ENCODE results near the gene ILKAP.

ILKAP gene

DNA sequence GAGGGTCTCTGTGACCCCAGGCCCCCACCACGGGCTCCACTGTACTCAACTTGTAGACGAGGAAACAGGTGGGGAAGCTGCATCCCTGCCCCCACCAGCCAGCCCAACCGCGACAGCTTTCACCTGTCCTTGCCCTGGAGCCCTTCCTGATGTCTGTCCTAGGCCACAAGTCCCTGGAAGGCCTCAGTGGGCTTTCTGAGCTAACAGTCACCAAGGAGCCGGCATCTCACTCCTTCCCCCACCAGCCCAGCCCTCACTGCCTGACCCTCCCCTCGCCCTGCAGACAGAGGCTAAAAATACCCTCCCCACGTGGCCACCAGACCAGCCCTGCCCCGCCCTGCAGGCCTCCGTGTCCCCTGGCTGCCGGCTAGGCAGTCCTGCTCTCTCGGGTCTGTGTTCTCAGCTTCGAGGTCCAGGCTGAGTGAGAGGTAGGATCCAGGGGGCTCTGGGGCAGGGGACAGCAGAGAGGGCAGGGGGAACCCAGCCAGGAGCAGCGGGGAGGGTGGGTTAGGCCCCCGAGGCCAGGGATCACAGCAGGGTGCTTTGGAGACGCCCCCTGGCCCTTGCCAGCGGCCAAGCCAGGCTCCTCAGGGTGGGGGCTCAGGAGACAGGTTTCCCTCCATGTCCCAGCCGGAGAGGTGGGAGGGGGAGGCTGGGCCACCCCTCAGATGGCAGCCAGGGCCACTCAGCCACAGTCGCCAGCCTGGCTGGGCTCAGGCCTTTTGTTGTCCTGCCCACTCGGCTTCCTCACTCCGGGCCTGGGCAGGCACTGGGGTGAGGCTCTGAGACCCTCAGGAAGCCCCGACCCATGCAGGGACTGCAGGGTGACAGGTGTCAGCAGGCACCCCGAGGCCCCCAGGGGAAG lies 64.9 kb downstream of the ILKAP start, which contains the start of gene KLHL30:
Gene KLHL30, plus strand, starts transcription at position 338 of the 865 bp plus-strand sequence. CDS start 2,087 bp downstream, outside the sequence.
- no peak for DNase-seq (ENCODE audit: low read depth in 2 of 3, low spot score in 2 of 3)

DNA sequence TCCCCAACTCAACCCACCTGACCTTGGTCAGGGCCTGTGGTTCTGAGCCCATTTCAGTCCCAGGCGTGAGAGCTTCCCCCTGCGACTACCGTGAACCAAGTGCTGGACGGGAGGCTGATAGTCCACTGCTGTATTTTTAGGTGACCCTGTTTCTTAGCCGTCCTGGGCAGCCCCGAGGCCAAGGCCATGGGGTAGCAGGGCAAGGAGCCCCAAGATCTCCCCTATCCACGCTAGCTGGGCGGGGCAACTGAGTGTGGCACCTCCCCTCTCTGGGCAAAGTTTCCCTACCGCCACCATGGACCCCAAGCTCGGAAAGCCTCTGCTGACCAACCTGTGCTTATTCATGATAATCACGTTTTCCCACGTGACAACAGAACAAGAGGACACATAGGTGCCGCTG lies 65.6 kb downstream of the ILKAP start:
- DNase-seq (ENCODE audit: low read depth in 2 of 3, low spot score in 2 of 3): no peak

DNA sequence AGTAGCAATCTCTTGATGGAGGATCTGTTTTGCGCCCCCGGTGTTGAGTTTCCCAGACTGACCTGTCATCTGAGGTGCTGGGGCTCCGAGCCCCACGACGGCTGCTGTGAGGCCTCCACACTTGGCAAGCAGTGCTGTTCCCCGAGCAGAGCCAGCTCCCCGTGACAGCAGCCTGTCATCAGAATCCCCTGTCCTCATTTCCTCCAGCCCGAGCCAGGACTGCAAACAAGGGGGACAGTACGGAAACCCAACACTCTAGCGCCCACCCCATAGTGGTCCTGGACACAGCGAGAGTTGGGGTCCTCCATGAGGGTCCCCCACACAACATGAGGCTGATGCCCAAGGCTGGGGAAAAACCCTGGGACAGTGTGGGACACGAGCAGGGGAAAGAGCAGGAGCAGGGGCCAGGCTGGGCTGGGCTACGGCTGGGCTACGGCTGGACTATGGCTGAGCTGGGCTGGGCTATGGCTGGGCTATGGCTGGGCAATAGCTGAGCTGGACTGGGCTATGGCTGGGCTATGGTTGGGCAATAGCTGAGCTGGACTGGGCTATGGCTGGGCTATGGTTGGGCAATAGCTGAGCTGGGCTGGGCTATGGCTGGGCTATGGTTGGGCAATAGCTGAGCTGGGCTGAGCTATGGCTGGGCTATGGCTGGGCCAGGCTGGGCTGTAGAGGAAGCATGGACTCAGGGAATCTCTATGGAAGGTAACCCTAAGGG lies 66.5 kb downstream of the ILKAP start:
- DNase-seq (ENCODE audit: low read depth in 2 of 3, low spot score in 2 of 3): no peak

DNA sequence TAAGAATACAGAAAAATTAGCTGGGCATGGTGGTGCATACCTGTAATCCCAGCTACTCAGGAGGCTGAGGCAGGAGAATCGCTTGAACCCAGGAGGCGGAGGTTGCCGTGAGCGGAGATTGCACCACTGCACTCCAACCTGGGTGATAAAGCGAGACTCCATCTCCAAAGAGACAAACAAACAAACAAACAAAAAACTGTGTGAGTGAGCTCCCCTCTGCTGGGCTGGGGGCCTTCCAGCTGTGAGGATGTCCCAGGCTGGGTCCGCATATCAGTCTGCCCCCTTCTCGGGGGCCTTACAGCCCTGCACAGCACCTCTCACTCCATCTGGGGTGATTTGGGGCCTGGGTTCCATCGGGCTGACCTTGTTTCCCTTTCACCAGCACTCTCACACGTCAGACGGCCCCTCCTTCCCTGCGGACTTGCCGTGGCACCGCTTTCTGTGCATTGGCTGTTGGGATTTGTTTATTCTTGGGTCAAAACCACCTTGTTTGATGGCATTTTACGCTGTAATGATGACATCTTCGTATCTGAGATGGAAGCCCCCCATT lies 67.8 kb downstream of the ILKAP start:
- DNase-seq (ENCODE audit: low read depth in 2 of 3, low spot score in 2 of 3): no peak

DNA sequence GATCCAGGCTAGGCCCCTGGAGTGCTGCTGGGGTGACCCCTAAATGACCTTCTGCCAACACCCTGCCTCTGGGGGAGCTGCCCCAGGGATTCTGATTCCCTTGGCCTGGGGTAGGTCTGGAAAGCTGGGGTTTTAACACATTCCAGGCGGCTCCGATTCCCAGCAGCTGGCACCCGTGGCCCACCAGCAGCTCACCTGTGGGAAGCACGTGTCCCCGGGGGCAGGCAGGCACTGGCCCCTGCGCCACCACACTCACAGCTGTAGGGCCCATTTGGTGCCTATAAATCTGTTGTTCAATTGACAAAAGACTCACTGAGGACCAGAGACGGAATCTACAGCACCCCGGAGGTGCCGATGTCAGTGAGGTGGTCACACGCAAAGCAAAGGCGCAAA lies 69.1 kb downstream of the ILKAP start:
- DNase-seq (ENCODE audit: low read depth in 2 of 3, low spot score in 2 of 3): no peak

DNA sequence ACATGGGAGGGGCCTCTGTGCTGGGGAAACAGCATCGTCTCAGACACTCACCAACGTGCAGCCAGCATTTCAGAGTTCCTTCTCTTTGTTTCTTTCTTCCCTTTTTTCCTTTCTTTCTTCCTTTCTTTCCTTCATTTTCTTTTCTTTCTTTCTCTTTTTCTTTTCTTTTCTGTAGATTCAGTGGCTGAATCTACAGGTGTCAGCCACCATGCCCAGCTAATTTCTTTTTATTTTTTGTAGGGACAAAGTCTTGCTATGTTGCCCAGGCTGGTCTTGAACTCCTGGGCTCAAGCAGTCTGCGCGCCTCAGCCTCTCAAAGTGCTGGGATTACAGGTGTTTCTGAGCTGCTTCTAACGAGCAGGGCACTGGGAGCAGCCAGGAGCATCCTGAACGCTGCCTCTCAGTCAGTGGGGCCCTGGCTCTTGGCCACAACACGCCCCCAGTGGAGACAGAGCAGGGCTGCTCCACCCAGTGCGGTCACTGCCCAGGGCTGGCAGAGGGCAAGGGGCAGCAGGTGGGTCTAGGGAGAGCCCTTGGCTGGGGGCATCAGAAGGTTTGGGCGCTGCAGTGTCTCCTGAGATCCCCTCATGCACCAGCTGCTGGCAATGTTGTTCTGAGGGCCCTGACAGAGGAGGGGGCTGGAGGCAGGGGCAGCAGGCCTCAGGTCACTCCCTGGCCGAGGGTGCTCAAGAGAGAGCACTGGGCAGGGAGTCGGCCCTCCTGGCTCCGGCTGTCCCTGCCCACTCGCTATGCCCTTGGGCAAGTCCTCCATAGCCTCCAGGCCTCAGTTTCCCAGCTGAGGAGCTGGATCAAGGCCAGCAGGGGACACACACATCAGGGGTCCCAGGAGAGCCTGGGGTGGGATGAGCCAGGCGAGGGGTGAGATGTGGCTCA lies 69.7 kb downstream of the ILKAP start:
- no peak for DNase-seq (ENCODE audit: low read depth in 2 of 3, low spot score in 2 of 3)

DNA sequence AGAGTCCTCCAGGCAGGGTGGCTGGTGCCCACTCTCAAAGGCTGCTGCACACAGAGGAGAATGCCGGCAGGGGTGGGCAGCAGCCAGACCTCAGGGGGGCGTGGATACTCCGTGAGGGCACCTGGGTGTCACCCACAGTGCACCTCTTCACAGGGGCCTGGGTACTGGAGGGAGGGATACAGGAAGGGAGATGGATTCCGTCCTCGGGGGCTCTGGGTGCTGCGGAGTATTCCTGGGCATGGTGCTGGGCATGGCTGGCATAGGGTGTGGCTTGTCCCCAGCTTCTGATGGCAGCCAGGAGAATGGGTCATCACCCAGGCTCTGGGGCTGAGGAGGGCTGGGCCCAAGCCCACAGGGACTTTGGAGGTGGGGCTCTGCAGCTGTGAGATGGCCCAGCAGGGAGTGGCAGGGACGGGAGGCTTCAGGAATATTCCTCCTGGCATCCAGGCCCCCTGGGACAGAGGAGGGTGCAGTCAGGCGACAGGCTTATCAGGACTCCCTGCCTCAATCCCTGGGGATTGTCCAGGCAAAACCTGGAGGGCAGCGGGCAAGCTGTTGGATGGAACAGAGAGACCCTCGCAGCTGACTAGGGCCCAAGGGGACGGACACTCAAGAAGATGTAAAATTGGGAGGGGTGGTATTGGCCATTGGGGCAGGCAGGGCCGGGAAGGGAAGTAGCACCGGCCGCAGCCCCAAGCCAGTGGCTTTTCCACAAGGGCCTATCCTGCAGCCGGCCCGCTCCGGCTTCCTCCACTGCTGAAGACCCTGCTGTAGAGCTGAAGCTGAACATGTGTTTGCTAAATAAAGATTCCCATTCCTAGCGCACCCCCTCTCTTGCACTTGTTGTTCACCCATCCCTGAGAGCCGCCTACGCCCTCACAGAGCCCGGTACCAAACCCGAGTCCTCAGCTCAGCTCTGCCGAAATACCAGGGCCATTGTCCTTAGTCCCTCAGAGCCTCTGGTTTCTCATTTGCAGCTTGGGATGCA lies 70.7 kb downstream of the ILKAP start:
- no peak for DNase-seq (ENCODE audit: low read depth in 2 of 3, low spot score in 2 of 3)

DNA sequence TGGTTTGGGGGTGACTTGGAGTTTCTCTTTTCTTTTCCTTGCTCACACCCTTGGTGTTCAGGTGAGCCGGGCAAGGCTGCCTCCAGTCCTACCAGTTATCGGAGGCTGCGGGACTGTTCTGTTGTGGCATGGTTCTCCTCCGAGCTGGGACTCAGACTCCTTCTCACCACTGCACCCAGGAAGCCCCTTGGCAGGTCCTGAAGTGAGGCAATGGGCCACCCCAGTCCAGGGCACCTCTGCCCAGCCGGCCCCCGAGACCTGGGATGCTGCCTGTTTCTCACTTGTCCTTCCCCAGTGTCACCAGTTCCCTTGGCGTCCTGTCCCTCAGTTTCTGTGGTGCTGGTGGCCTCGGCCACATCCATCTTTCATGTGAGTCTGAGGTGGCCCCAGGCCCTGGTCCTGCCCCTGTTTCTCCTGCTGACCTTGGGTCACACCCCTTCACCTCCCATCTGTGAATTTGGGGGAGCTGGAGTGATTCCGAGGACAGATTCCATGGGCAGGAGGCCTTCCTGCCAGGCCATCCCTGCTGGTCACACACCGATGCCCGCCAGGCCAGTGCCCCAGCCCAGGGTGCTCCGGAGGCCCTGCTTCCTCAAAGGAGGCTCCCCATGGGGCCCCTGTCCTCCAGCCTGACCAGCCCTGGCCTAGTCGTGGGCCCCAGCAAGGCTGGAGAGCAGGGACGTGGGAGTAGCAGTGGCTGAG lies 71.6 kb downstream of the ILKAP start:
- no peak for DNase-seq (ENCODE audit: low read depth in 2 of 3, low spot score in 2 of 3)

DNA sequence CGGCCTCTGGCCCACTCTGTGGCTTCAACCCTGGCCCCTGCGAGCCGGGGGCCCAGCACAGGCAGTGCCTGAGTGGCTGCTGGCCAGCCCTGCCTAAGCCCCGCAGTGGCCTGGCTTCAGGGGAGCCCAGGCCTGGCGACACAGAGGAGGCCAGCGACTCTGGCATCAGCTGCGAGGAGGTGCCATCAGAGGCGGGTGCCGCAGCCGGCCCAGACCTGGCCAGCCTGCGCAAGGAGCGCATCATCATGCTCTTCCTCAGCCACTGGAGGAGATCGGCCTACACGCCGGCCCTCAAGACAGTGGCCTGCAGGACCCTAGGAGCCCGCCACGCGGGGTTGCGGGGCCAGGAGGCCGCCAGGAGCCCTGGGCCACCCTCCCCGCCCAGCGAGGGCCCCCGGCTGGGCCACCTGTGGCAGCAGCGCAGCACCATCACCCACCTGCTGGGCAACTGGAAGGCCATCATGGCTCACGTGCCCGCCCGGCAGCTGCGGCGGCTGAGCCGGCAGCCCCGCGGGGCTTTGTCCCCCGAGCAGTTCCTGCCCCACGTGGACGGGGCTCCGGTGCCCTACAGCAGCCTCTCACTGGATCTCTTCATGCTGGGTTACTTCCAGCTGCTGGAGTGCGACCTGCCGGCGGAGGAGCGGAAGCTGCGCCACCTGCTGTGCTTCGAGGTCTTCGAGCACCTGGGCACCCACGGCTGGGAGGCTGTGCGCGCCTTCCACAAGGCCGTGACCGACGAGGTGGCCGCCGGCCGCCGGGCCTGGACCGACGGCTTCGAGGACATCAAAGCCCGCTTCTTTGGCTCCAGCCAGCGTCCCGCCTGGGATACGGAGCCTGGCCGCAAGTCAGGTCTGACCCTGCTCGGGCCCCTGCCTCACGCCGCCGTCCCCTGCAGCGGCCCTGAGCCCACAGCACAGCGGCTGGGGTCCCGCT lies 72.5 kb downstream of the ILKAP start:
- DNase-seq (ENCODE audit: low read depth in 2 of 3, low spot score in 2 of 3): no peak

DNA sequence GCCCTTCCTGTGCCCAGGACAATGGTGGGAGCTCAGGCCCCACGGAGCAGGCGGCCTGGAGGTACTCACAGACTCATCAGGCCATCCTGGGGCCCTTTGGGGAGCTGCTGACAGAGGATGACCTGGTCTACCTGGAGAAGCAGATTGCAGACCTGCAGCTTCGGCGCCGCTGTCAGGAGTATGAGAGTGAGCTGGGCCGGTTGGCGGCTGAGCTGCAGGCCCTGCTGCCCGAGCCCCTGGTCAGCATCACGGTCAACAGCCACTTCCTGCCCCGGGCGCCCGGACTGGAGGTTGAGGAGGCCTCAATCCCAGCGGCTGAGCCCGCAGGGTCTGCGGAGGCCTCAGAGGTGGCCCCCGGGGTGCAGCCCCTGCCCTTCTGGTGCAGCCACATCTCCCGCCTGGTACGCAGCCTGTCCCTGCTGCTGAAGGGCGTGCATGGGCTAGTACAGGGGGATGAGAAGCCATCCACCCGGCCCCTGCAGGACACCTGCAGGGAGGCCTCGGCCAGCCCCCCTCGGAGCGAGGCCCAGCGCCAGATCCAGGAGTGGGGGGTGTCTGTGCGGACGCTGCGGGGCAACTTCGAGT lies 73.3 kb downstream of the ILKAP start:
- DNase-seq (ENCODE audit: low read depth in 2 of 3, low spot score in 2 of 3): no peak

DNA sequence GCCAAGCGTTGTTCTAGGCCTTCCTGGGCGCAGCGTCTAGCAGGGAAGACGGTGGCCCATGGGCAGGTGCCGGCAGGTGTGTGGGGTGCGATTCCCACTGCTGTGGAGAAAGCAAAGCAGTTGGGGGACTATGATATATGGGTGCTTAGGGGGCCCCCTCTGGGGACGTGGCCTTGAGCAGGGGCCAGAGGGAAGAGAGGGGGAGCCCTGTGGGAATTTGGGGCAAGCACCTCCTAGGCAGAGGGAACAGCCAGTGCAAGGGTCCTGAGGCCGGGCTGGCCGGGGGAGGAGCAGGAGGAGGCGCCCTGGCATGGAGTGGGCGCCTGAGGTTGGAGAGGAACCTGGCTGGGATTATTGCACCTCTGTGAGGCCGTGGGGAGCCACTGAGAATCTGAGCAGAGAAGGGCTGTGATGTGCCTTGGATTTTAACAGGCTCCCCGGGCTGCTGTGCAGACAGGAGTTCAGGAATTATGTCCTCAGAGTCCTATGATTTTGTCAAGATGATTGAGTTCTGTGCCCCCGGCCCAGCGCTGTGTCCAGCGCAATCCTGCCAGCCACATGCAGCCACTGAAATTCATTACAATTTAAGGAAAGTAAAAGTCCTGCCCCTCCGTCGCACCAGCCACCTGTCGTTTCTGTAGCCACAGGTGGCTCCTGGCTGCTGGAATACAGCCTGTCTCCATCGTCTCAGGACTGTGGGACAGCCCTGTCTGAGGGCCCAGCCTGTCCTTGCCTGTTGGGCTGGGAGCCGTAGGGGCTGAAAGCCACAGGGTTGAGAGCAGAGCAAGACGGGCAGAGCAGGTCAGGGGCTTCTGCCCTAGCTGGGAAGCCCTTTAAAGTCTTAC lies 74.1 kb downstream of the ILKAP start:
- no peak for DNase-seq (ENCODE audit: low read depth in 2 of 3, low spot score in 2 of 3)

DNA sequence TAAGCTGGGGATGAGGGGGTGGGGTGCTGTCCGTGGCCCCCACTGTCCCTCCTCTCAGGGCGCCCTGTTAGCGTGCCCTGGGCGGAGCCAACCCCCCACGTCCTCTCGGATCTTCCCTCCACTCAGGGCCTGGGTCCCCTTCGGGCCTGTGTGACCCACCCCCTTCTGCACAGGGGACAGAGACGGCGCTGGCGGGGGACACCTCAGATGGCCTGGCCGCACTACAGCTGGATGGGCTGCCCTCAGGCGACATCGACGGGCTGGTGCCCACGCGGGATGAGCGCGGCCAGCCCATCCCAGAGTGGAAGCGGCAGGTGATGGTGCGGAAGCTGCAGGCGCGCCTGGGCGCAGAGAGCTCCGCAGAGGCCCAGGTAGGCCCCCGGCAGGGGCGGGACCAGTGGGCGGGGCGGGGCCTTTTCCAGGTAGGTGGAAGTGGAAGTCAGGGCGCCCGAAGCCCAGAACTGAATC lies 74.9 kb downstream of the ILKAP start:
- no peak for DNase-seq (ENCODE audit: low read depth in 2 of 3, low spot score in 2 of 3)

DNA sequence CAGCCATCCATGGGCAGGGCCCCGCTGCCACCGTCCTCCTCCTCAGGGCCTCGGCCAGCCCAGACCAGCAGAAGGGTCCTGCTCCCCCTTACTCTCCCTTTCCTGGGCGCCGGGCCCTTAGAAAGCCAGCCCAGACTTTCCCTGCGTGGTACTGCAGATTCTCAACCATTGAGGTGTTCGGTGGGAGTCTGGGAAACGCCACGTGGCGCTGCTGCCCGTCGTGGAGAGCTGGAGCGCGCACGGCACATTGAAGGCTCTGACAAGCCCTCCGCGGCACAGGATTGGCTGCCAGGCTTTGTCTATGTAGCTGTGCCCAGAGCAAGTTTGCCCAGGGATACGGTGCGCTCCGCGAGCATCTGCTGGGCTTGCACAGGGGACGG lies 75.4 kb downstream of the ILKAP start:
- no peak for DNase-seq (ENCODE audit: low read depth in 2 of 3, low spot score in 2 of 3)

DNA sequence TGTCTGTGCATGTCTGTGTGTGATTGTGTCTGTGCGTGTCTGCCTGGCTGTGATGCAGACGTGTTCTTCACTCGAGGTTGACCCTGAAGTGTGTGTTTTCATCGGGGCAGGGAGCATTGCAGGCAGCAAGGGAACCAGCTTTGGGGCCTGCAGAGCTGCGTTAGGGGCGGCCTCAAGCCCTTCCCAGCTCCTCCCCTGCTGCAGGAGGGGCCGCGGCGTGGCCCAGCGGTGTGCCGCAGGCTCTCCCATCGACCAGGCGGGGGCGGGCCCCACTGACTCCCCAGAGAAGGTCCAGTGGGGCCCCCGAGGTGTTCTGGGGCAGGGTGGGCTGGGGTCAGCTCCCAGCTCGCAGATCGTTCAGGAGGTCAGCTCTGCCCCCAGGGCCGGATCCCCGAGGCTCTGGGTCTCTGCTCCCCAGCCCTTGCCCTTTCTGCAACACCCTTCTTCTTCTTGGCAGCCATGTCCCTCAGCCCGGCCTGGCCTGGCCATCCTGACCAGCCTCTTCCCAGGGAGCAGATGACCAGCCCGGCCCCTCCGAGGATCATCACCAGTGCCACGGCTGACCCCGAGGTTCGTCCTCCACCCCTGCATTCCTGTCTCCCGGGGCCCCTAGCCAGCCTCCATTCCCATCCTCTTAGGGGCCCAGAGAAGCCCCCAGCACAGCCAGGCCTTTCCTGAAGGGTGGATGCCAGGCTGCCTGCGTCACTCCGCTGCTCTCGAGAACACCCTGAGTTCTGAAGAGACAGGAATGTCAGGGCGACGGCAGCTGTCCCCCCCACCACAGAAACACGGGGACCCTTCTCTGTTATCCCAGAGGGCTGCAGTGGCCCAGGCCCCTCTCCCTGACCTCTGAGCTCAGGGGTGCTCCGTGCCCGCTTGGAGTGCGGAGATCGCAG lies 76.1 kb downstream of the ILKAP start:
- DNase-seq (ENCODE audit: low read depth in 2 of 3, low spot score in 2 of 3): no peak

DNA sequence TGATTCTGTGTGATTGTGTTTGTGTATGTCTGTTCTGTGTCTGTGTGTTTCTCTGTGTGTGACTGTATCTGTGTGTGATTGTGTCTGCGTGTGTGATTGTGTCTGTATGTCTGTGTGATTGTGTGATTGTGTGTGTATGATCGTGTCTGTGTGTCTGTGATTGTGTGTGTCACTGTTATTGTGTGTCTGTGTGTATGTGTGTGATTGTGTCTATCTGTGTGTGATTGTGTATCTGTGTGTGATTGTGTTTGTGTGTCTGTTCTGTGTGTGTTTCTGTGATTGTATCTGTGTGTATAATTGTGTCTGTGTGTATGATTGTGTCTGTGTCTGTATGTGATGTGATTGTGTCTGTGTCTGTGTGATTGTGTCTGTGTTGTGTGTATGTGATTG lies 76.7 kb downstream of the ILKAP start:
- no peak for DNase-seq (ENCODE audit: low read depth in 2 of 3, low spot score in 2 of 3)

DNA sequence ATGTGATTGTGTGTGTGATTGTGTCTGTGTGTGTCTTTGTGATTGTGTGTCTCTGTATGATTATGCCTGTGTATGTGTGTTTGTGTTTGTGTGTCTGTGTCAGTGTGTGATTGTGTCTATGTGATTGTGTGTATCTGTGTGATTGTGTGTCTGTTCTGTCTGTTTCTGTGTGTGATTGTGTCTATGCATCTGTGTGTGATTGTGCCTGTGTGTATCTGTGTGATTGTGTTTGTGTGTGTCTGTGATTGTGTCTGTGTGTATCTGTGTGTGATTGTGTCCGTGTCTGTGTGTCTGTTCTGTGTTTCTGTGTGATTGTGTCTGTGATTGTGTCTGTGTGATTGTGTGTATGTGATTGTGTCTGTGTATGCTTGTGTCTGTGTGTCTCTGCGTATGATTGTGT lies 77.2 kb downstream of the ILKAP start:
- no peak for DNase-seq (ENCODE audit: low read depth in 2 of 3, low spot score in 2 of 3)
